Superior temporal gyrus (tissue), 1 donor: ENCODE results near the gene IFNL4.
"Not testable (repeated sequence)": the region's sequence is repeated elsewhere in the genome, so short reads cannot be mapped to it uniquely, and the experiment has no call there.

Source experiments
- DNase-seq: peaks from one replicate; pipeline ENCODE4 v3.0.0-alpha.2; 2016; ENCODE audit errors: extremely low spot score

The IFNL4 gene

GRCh38 chr19:39223703-39224279, 24.9 kb downstream of the IFNL4 start:
- no peak for DNase-seq

- not testable (repeated sequence) for DNase-seq
These were observed 29.5 kb downstream of the IFNL4 start for GRCh38 chr19:39219108-39219507.

GRCh38 chr19:39218230-39219007, 30.2 kb downstream of the IFNL4 start:
- no peak for DNase-seq

- no peak for DNase-seq
These were observed 31.6 kb downstream of the IFNL4 start for GRCh38 chr19:39217094-39217493.

- not testable (repeated sequence) for DNase-seq
These were observed 33.3 kb downstream of the IFNL4 start for GRCh38 chr19:39215323-39215722.

GRCh38 chr19:39212375-39212742, 36.3 kb downstream of the IFNL4 start:
- no peak for DNase-seq

- no peak for DNase-seq
These were observed 36.8 kb downstream of the IFNL4 start for GRCh38 chr19:39211731-39212374.

- DNase-seq: no peak
These were observed 39.5 kb downstream of the IFNL4 start for GRCh38 chr19:39209196-39209595.

GRCh38 chr19:39208175-39208795, 40.4 kb downstream of the IFNL4 start:
- DNase-seq: no peak

- DNase-seq: no peak
These were observed 41.3 kb downstream of the IFNL4 start for GRCh38 chr19:39207293-39207836.

GRCh38 chr19:39206122-39206521, 42.5 kb downstream of the IFNL4 start:
- no peak for DNase-seq

- no peak for DNase-seq
These were observed 43.2 kb downstream of the IFNL4 start for GRCh38 chr19:39205449-39205764.

- no peak for DNase-seq
These were observed 45.0 kb downstream of the IFNL4 start, which contains the start of gene SYCN for GRCh38 chr19:39203372-39204341. Gene SYCN, minus strand, starts transcription at chr19:39204263. Its CDS starts 9 bp downstream, at chr19:39204254.

- no peak for DNase-seq
These were observed 45.7 kb downstream of the IFNL4 start for GRCh38 chr19:39202998-39203355.

- no peak for DNase-seq
These were observed 47.9 kb downstream of the IFNL4 start for GRCh38 chr19:39200803-39201115.

- no peak for DNase-seq
These were observed 48.4 kb downstream of the IFNL4 start for GRCh38 chr19:39200066-39200802.

GRCh38 chr19:39199025-39199424, 49.6 kb downstream of the IFNL4 start:
- peak; percentile 63 for DNase-seq

- DNase-seq: no peak
These were observed 50.8 kb downstream of the IFNL4 start for GRCh38 chr19:39197808-39198207.

GRCh38 chr19:39196860-39197562, 51.6 kb downstream of the IFNL4 start, which contains the start of gene NCCRP1:
Gene NCCRP1, plus strand, starts transcription at chr19:39196964. Its CDS starts 19 bp downstream, at chr19:39196983.
- no peak for DNase-seq

- DNase-seq: no peak
These were observed 52.3 kb downstream of the IFNL4 start for GRCh38 chr19:39196320-39196719.
